HG02623 (cell line): Measurements from ENCODE around the gene DNAH3.

Experiments used
- ATAC-seq: cut with Tn5 transposase; IDR thresholded peaks from one replicate; pipeline ENCODE4 v1.9.1; 2021; ENCODE audit warnings: moderate library complexity; ENCODE audit not compliant: unreplicated experiment

DNAH3 gene

DNA sequence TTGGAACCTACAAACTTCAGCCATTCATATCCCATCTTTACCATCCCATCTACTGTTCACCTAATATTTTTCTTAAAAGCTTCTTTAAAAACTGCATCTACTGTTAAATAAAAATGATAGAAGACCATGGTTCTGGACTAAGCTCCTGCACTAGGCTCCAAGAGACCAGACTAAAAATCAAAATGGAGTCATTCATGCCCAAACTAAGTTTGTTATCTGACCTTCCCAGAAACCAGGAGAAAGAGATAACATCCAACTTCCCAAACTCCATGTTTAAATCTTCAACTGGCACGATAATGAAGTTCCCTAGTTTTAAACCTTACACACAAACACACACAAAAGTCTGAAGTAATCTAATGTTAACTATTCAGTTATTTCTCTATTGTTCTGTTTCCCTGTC lies 264.3 kb downstream of the DNAH3 start:
- ATAC-seq = no peak

DNA sequence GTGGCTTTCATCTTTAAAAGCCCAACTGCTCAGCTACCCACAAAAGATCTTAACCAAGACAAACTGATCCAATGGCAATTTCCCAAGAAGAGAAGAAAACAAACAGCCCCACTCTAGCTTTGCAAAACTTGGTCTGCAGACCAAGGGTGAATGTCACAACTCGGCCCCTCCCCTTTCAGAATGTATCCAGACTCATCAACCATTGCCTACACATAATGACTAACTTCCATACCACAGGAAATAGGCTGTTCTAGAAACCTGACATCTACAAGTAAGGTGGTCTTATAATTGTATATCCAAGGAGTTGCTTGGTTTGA lies 266.4 kb downstream of the DNAH3 start:
- no peak for ATAC-seq

DNA sequence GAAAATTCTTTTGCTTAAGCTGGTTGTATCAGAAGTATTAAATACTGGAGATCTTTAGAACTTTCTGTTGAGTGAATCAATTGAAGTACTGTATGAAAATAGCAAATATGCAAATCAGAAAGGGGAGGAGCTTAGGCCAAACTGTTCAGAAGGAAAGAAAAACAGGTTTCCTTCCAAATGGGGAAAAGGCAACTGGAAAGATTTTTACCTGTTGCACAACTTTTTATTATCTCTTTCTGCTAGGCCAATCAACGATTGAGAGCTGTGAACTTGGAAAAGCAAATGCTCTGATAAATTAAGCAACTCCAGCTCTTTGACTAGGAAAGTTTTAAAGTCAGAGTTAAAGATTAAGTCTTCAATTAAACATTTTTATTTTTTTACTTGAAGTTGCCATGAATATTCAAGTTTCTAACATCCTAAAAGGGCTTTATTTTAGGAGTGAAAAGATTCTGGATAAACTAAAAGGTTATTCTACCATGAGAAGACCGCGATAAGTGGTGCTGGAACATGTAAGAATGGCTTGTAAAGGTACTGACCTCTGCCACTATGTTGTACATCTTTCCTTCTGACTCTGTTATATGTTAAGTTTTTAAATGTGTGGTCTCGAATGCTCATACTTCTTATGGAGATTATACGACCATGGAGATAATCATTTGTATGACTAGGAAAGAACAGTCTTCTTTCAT lies 266.9 kb downstream of the DNAH3 start:
- ATAC-seq = no peak
